NOMO-1 treated with dmso at 0.1 percent for 144 hours (cell line): ENCODE results near the gene CCK.

ENCODE experiments used
- DNase-seq: peaks from one replicate; lab custom pipeline; 2025; ENCODE audit not compliant: unreplicated experiment; lab: John Stamatoyannopoulos, UW

The CCK gene

GRCh38 chr3:42226470-42227425 is 39.2 kb downstream of the CCK start:
- no peak for DNase-seq

GRCh38 chr3:42225486-42226363 is 40.3 kb downstream of the CCK start:
- no peak for DNase-seq

DNA sequence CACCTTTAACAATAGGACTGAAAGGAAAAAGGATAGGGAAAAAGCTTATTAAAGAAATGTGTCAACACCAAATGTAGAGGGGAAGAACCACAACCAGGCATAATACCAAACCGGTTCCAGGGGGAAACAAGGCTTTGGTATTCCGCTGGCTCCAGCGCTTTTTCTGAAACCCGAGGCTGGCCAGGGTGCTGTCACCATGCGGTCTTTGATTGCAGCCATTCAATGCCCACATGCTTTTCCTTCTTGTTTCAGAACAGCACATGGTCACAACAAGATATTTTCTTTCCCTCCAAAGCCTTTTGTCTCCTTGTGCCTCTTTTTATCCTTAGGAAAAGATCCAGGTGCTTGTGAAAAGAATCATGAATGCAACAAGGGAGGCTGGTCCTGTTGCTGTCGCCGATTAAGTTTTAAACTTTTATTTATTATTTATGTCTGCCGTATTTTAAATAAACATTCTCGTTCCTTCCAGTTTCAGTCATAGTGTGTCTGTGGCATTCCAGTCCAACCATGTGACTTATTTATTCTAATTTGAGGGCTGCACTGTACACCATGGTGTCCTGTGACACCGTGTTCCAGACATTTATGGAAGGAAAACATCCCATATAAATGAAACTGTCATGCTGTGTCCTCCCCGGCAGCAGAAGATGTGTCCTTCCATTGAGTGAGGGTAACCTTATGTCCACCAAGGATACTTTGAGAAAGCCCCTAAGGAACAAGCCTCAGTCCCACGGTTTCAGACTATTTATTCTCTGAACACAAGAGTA is 41.1 kb downstream of the CCK start:
- DNase-seq, result no peak

GRCh38 chr3:42224178-42224577 is 41.8 kb downstream of the CCK start:
- no peak for DNase-seq

GRCh38 chr3:42222942-42223693 is 42.9 kb downstream of the CCK start:
- no peak for DNase-seq

- DNase-seq, result no peak
Observed at GRCh38 chr3:42220436-42221121, 45.4 kb downstream of the CCK start.

- DNase-seq, result no peak
Observed at GRCh38 chr3:42216931-42217333, 49.1 kb downstream of the CCK start.

GRCh38 chr3:42216302-42216701 is 49.7 kb downstream of the CCK start:
- no peak for DNase-seq

DNA sequence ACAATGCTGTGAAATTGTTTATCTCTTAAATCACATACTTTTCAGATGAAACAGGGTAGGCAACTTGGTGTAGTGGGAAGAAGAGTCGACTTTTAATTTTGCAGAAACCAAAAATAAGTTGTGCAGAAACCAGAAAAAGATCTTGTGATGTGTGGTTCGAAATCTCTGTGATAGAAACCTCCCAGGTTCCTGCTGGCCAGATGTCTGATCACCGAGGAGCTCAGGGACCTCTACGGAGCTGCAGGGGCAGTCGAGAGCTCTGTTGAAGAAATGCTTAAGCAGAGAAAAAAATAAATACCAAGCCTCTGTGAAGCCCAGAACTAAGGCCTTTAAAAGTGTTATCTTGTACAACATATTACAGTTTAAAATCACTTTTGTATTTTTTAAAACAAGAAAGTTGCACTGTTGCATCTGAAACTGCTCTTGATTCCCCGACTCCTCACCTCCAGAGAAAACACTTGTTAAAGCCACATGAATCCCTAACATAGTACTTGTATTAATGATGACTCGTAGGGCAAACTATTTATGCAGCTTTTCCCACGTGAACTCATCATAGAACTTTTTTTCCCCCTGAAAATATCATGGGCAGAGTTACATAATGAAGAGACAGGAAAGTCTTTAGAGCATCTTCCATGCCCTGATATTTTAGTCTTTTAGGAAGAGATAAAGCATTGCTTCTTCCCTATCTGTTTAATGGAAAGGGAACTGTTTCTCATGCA is 51.3 kb downstream of the CCK start:
- no peak for DNase-seq

- DNase-seq, result no peak
Observed at GRCh38 chr3:42214064-42214463, 51.9 kb downstream of the CCK start.

GRCh38 chr3:42213417-42213816 is 52.6 kb downstream of the CCK start:
- no peak for DNase-seq

GRCh38 chr3:42210726-42211125 is 55.3 kb downstream of the CCK start:
- DNase-seq, result no peak

- DNase-seq, result no peak
Observed at GRCh38 chr3:42209917-42210316, 56.1 kb downstream of the CCK start.
